ENCODE measurements around the gene USH2A.

DNA sequence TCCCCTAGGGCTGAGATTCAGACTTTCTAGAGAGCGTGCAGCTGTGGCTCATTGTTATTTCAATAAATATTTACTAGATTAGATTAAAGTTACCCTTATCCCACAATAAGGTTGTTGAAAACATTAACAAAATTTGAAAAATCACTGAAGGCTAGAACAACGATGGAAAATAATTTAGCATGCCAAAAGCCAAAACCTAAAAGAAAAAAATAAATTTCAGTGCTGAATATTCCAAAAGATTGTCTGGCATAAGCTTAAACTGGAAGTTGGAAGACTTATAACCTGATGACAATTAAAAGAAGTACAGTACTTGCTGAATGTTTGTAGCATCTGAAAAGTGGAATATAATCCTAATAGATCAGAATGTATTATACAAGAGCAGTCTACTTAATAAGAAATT lies 221.3 kb downstream of the USH2A start:
- TF ChIP-seq, protein P1, sequence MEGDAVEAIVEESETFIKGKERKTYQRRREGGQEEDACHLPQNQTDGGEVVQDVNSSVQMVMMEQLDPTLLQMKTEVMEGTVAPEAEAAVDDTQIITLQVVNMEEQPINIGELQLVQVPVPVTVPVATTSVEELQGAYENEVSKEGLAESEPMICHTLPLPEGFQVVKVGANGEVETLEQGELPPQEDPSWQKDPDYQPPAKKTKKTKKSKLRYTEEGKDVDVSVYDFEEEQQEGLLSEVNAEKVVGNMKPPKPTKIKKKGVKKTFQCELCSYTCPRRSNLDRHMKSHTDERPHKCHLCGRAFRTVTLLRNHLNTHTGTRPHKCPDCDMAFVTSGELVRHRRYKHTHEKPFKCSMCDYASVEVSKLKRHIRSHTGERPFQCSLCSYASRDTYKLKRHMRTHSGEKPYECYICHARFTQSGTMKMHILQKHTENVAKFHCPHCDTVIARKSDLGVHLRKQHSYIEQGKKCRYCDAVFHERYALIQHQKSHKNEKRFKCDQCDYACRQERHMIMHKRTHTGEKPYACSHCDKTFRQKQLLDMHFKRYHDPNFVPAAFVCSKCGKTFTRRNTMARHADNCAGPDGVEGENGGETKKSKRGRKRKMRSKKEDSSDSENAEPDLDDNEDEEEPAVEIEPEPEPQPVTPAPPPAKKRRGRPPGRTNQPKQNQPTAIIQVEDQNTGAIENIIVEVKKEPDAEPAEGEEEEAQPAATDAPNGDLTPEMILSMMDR (IDR thresholded peaks at IDR 0.05) = no peak
- no peak for TF ChIP-seq POLR2A (IDR thresholded peaks at IDR 0.05)

Data from lower leg skin (tissue), 3 donors.